GM18909 (cell line): ENCODE data around the gene C15orf39.

Experiments
- ATAC-seq: cut with Tn5 transposase; IDR thresholded peaks from one replicate; pipeline ENCODE4 v1.9.1; 2021; ENCODE audit warnings: mild to moderate bottlenecking; ENCODE audit not compliant: unreplicated experiment, poor library complexity

The C15orf39 gene

DNA sequence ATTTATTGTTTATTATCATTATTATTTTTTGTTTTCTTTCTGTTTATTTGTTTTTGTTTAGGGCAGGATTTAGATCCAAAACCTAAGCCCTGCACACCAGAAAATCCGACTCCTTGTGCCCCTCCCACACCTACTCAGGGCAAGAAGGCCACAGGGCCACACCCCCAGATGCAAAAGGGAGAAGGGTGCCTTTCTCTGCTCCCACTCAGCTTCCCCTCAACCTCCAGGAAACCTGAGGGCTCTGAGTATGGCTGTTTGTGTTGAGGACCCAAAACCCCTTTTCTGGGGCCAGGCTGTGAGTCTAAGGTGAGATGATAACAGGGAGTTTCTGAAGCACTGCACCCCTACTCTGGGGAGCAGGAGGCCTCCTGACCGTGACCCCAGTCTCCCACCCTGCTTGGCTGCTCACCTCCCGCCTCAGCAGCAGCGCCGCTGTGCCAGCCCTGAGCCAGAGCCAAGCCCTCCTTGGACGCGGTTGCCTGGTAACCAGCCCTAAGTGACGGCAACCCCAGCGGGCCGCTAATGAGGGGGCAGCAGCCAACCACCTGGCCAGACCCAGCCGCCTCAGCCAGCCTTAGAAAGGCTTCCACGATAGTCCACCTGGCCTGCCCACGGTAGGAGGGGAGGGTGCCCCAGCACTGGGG lies 6.4 kb upstream of the C15orf39 start:
- no peak for ATAC-seq

DNA sequence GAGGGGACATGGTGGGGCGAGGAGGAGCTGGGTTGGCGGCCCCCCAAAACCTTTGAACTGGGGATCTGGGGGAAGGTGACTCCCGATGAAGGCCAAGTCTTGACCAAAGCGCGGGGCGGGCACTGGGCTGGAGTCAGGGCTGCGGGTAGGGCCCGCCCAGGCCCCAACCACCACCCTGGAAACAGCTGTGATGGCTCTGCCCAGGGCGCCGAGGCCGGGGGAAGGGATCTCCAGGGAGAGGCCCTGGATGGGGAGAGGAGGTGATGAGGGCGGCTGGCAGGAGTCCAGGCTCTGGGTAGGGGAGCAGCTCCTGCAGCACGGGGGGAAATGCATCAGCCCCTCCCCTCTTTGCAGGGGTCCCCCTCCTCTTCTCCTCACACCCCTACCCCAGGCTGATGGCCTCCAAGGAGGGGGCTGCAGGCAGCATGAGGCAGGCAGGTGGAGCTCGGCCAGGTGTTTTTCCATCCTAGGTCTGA lies 5.9 kb upstream of the C15orf39 start:
- ATAC-seq = no peak

DNA sequence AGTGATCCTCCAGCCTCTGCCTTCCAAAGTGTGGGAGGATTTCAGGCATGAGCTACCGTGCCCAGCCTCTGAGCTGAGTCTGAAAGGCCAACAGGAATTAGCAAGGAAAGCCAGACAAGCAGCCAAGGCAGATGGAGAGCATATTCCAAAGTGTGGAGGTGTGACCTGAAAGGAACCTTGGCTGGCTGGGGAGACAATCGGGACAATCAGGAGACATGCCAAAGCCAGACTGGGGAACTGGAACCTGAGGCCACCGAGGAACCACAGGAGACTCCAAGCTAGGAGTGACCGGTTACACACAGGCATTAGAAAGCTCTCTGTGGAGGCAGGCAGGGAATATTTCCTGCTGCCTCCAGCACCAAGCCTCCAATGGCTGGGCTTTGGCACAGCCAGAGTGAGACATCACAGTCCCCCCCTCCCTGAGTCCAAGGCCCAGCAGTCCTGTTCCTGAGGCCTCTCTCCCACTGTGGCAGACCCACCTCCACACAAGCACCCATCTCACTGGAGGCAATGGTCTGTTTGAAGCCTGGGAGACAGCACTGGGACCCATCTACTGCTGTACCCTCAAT lies 4.5 kb upstream of the C15orf39 start:
- ATAC-seq = no peak

DNA sequence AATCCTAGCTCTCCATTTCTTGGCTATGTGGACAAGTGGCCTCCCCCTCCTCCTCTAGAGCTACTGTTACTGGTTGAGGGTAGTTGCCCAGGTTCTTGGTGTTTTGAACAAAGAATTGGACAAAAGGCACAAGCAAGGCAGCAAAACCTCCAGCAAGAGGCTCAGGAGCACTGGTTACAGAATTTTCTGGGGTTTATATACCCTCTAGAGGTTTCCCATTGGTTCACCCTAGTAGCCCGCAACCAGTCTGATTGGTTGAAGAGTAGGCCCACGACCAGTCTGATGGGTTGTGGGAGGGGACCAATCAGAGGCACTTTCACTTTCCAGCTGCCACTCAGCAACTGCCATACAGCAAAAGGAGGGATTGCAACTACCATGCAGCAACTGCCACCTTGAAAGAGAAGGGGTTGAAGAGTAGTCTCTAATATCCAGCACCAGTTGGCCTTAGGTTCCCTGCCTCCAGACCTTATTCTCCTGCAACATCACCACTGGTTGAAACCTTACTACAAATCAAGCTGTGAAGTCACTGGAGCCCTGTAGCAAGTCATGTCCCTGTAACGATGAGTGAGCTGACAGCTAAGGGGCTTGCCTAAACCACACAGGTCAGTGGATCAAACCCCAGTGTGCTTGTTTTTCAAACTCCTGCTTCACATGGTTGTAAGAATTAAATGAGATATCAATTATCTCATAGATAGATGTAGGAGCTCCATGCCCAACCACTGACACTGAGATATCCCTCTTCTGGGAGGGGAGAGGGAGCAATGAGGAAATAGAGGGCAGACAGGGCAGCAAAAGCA lies 2.9 kb upstream of the C15orf39 start:
- no peak for ATAC-seq

DNA sequence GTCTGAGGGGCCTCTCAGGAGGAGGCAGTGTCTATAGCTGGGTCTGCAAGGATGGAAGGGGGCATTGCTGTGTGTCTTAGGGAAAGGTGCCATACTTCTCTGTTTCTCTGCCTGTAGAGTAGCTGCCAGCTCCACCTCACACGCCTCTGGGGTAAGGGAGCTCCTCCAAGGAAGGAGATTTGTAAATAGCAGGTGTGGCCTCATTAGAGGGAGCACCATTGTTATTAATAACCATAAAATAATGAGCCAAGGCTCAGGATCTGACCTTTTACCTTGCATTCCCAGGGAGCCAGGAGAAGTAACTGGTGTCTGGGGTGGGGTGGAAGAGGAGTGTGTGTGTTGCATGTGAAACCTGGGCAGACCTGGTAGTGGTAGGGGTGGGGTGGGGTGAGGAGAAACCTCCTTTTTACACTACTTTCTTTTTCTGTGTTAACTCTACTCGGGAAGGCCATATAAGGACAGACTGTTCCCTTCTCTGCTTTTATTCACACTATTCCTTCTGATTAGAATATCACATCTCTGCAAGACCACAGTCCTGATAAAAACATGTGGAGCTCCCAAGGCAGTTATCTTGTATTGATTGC lies 2.2 kb upstream of the C15orf39 start:
- ATAC-seq = no peak

DNA sequence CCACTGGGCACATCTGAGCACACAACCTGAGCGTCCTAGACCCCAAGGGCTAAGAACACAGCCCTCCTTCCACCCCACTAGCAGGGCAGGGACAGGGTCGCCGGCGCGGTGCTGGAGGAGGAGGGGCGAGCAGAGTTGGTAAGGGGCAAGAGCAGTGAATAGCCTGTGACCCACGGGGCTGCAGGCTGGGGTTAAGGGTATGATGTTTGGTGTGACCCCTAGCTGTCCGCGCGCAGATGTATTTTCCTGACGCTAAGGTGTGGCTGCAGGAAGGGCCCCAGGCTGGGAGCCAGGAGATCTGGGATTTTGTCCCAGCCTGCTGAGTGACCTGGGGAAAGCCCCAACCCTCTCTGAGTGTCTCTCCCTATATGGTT lies 1.3 kb upstream of the C15orf39 start:
- no peak for ATAC-seq

DNA sequence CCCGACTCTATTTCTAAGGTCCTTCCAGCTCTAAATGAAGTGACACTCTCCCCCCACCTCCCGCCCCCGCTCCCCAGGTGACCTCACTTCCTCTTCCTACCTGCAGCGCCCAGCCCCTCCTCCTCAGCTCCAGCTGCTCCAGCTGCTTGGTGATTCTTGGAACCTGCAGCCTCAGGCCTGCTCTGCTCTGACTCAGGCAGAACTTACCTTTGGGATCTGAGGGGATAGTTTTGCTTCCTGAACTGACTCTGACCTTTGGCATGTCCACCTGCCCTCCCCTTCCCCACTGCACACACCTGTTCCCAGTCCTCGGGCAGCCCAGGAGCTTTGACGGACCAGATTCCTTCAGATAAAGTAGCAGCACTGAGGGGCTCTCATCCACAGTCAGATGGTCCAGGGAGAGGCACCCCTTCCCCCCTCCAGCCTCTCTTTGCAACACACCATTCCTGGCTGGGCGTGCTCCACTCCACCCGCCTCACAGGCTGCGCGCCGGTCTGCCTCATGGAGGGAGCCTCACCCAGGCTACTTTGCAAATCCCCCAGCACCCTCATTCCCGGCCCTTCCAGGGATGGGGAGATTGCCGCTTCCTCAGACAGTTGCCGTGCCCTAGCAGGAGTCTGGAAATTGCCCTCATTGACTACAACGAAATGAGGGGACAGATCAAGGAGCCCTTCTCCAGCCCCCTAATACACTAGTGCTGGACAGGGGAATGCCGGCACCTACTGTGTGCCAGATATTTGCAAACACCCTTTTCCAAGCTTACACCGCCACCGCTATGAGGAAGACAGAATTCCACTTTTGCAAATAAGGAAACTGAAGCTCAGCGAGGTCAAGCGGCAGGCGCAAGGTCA lies 692 bp upstream of the C15orf39 start:
- ATAC-seq = no peak

DNA sequence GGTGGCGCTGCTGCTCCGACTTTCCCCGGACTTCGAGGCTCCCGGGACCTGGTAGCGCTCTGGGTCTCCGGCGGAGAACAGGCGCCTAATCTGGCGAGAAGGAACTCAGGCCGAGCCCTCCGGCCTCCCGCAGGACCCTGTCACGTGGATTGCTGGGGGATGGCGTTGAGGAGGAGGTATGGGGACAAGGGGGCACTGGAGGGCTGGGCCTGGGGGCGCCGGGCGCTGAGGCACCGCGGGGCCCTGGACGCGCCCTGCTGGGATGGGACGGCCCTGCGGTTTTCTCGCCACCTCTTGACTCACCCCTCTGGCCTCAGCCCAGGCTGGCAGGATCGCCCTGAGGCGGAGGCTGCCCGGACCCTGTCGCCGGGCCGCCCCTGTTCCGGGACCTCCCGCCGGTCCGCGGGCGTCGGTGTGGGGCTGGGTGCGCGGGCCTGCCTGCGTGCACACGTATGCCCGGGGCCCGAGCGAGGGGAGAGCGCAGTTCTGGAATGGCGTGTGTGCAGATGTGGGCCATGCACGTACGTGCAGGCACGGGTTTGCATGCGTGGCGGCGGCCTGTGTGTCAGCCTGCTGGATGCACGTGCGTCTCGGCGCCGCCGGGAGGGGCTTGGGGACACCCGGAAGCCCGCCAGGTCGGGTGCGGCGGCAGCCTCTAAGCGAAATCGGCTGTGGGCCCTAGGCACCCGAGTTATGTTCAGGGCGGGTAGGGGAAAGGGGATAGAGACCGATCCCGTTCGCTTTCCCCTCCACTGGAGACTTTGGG lies 752 bp downstream of the C15orf39 start:
- peak; percentile 37 for ATAC-seq

DNA sequence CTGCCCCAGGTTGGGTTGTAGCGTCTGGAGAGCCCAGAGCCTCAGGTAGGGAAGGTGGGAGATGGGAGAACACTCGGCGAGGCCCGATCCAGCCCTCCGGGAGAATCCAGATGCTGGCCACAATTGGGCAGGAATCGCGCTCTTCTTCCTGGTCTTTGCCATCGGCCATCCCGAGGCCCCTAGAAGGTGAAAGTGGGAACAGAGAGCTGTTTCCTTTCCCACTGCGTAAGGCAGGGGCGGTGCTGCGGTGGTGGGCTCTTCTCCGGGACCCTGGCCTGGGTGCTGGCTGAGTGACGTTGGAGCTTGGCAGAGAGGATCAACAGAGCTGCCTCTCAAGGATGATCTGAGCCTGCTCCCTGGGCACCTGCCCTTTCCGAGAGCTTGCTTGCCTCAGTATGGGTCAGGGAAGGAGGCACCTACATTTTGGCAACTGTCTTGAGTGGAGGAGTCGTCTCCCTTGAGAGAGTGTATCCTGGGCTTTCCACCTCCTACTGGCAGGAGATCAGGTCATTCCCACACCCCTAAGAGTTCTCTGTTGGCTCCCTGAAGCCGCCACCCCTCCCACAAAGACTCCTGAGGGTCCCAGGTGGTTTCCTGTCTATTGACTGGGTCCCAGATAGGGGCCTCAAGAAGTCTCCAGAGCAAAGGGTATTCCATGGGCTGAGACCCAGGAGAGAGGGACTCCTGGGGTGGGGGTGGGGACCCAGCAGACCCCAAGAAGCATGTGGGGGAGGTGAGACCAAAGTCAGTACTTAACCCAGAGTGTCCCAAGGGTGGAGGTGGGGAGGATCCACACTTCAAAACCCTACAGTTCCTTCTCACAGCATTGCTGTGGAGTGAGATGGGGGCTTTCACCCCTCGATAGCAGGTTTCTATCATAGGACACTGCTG lies 1.6 kb downstream of the C15orf39 start:
- ATAC-seq = no peak

DNA sequence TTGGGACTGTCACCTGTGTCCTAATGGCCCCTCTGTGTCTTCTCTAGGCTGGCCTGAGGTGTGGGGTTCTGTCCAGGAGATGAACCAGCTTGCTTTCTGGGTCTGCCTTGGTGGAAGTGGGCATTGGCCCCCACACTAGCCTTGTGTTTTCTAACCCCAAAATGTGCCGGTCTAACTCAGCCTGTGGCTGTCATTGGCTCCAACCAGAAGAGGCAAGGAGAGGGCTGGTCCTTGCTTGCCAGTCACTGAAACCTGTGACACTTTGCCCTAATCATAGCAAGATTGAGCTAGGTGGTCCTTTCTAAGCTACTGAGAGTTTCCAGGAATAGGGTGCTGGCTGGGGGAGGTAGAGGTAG lies 2.2 kb downstream of the C15orf39 start:
- ATAC-seq = no peak

DNA sequence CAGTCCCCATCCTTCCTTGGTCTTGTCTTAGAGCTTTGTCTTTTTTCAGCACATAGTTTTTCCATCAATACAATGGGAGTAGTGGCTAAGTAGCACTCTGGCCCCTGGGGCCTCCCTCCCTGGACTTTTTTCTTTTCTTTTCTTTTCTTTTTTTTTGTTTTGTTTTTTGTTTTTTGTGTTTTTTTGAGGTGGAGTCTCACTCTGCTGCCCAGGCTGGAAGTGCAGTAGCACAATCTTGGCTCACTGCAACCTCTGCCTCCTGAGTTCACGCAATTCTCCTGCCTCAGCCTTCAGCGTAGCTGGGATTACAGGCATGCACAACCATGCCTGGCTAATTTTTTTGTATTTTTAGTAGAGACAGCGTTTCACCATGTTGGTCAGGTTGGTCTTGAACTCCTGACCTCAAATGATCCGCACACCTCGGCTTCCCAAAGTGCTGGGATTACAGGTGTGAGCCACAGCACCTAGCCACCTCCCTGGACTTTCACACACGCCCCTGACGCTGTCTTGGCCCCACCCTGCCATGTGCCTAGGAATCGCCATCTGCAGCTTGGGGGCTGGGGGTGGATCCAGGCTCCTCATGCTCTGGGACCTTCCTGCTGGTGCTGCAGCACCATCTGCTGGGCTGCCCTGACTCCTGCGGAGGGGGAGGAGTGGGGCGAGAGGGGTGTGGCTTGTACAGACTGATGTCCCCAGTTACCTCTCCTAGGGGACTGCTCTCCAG lies 2.8 kb downstream of the C15orf39 start:
- ATAC-seq = no peak

DNA sequence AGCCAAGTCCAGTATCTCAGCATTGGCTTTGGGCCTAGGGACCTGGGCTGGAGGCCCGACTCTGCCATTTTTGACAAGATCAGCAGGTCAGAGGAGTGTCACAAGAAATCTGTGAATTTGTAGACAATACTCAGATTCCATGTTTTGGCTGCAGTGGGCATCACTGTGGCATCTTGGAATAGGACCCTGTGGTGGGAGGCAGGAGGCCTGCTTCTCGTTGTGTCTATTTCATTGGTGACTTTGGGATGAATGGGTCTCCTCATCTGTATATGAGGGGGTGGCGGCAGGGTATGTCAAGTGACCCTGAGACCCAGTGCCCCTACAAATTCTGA lies 3.3 kb downstream of the C15orf39 start:
- no peak for ATAC-seq

DNA sequence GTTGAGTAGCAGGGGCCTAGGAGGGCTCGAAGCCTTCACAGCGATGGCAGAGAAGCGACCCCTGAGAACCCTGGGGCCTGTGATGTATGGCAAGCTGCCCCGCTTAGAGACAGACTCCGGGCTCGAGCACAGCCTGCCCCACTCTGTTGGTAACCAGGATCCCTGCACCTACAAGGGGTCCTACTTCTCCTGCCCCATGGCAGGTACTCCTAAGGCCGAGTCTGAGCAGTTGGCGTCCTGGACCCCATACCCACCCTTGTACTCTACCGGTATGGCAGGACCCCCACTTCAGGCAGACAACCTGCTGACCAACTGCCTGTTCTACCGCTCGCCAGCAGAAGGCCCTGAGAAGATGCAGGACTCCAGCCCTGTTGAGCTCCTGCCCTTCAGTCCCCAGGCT lies 4.3 kb downstream of the C15orf39 start:
- no peak for ATAC-seq

DNA sequence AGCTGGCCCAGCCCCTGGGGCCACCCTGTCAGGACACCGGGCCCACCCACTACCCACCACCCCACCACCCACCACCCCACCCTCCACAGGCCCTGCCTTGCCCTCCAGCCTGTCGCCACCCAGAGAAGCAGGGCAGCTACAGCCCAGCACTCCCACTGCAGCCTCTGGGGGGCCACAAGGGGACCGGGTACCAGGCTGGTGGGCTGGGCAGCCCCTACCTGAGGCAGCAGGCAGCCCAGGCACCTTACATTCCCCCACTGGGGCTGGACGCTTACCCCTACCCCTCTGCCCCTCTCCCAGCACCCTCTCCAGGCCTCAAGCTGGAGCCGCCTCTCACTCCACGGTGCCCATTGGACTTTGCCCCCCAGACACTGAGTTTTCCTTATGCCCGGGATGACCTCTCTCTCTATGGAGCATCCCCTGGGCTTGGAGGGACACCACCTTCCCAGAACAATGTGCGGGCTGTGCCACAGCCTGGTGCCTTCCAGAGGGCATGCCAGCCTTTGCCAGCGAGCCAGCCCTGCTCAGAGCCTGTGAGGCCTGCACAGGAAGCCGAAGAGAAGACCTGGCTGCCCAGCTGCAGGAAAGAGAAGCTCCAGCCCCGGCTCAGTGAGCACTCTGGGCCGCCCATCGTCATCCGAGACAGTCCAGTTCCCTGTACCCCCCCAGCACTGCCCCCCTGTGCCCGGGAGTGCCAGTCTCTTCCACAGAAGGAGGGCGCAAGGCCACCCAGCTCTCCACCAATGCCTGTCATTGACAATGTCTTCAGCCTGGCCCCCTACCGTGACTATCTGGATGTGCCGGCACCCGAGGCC lies 5.3 kb downstream of the C15orf39 start:
- ATAC-seq = no peak

DNA sequence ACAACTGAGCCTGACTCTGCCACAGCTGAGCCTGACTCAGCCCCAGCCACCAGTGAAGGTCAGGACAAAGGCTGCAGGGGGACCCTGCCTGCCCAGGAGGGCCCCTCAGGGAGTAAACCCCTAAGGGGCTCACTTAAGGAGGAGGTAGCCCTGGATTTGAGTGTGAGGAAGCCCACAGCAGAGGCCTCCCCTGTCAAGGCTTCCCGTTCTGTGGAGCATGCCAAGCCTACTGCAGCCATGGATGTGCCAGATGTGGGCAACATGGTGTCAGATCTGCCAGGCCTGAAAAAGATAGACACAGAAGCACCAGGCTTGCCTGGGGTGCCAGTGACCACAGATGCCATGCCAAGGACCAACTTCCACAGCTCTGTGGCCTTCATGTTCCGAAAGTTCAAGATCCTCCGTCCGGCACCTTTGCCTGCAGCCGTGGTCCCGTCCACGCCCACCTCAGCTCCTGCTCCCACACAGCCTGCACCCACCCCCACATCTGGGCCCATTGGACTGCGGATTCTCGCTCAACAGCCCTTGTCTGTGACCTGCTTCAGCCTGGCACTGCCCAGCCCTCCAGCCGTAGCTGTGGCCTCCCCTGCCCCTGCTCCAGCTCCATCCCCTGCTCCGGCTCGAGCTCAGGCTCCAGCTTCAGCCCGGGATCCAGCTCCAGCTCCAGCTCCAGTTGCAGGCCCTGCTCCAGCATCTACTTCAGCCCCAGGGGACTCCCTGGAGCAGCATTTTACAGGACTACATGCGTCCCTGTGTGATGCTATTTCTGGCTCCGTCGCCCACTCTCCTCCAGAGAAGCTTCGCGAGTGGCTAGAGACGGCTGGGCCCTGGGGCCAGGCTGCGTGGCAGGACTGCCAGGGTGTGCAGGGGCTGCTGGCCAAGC lies 6.2 kb downstream of the C15orf39 start:
- no peak for ATAC-seq

DNA sequence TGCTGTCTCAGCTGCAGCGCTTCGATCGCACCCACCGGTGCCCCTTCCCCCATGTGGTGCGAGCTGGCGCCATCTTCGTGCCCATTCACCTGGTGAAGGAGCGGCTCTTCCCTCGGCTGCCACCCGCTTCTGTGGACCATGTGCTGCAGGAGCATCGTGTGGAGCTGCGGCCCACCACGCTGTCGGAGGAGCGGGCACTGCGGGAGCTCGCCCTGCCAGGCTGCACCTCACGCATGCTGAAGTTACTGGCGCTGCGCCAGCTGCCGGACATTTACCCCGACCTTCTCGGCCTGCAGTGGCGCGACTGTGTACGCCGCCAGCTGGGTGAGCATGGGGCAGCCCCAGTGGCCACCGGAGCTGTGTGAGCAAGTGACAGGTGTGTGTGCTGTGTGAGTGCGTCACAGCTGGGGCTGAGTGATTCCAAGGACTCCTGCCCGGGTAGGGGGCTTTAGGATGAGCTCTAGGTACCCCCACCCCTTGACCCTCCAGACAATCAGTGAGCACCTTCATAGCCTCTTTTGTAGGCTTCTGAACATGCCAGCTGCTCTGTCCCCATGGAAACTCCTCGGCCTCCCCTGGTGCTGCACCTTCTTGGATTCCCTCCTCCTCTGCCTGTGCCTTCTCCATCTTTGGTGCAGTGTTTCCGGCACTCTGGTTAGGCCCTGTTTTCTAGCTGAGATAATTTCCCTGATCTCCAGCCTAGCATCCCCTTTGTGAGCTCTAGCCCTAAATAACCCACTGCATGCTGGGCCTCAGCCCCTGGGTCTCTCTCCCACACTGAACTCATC lies 7.0 kb downstream of the C15orf39 start:
- no peak for ATAC-seq
